H1 (cell line): ENCODE data around the gene HM13. TPM values are rescaled to one million over a fixed set of nuclear protein-coding genes. Genes with fewer than 3 reads are reported as not detected.
A peak's percentile ranks its signal among the peaks of the same experiment; 100 is the strongest.

ENCODE experiments used
- CTCF ChIA-PET: fragments of 300-600 bp; sonication (Branson Sonifier 250); formaldehyde crosslinking; loops from one replicate; lab custom pipeline; 2021; ENCODE audit not compliant: partially characterized antibody; lab: Charles Lee
- POLR2A ChIA-PET: fragments of 300-600 bp; sonication (Branson Sonifier 250); formaldehyde crosslinking; loops from one replicate; lab custom pipeline; 2021; ENCODE audit warnings: inconsistent platforms; ENCODE audit not compliant: partially characterized antibody; lab: Charles Lee
- DNase-seq, 2 experiments: peaks; one replicate each; pipeline versions ENCODE4 v3.0.0 to v3.0.0-alpha.2; 2010 to 2022; ENCODE audit warnings: low spot score in 2 of 2, low read depth in 1 of 2, mixed read lengths in 1 of 2
- FAIRE-seq: peaks from 2 replicates; lab custom pipeline; 2011; peaks lifted over from hg19 to GRCh38; lab: Jason Lieb, UNC
- H2AFZ ChIP-seq: 2 replicates; pipeline ENCODE4 v1.8.1; 2012; ENCODE audit warnings: low read length, inconsistent platforms
- H2AK5ac ChIP-seq: 2 replicates; pipeline ENCODE4 v1.6.1; 2013; ENCODE audit warnings: low read depth, low read length
- H2BK120ac ChIP-seq: replicated peaks from 2 replicates; pipeline ENCODE3; 2013; ENCODE audit warnings: low read depth, low read length, inconsistent platforms
- H2BK12ac ChIP-seq: 2 replicates; pipeline ENCODE4 v1.6.1; 2013; ENCODE audit warnings: low read depth, low read length
- H2BK15ac ChIP-seq: 2 replicates; pipeline ENCODE4 v1.6.1; 2013; ENCODE audit warnings: low read length
- H2BK20ac ChIP-seq: 2 replicates; pipeline ENCODE4 v1.6.1; 2013; ENCODE audit warnings: low read length
- H2BK5ac ChIP-seq: 2 replicates; pipeline ENCODE4 v1.6.1; 2013; ENCODE audit warnings: low read depth, low read length
- H3K14ac ChIP-seq: 2 replicates; pipeline ENCODE4 v1.6.1; 2013; ENCODE audit warnings: inconsistent platforms; ENCODE audit not compliant: insufficient read length
- H3K18ac ChIP-seq: 2 replicates; pipeline ENCODE4 v1.6.1; 2013; ENCODE audit warnings: low read length; ENCODE audit errors: extremely low read depth
- H3K23ac ChIP-seq: 2 replicates; pipeline ENCODE4 v1.6.1; 2013; ENCODE audit warnings: inconsistent platforms; ENCODE audit not compliant: insufficient read length
- H3K23me2 ChIP-seq: 2 replicates; pipeline ENCODE4 v1.6.1; 2013; ENCODE audit warnings: low read depth, low read length
- H3K27ac ChIP-seq: 2 replicates; pipeline ENCODE4 v1.6.1; 2011; ENCODE audit warnings: low read depth, low read length, inconsistent platforms
- H3K27me3 ChIP-seq, 4 experiments: replicated peaks in 1 of 4; 1 replicate in 1 of 4; 2 replicates in 3 of 4; pipeline versions ENCODE4 v1.6.1 to v1.8.1; 2011 to 2013; ENCODE audit warnings: low read length in 3 of 4, mild to moderate bottlenecking in 3 of 4, inconsistent platforms in 2 of 4, mixed read lengths in 2 of 4, moderate library complexity in 1 of 4; ENCODE audit not compliant: control insufficient read depth in 3 of 4, insufficient read depth in 3 of 4; ENCODE audit errors: extremely low read depth in 1 of 4
- H3K36me3 ChIP-seq, 4 experiments: 2 replicates each; pipeline versions ENCODE4 v1.6.1 to v1.8.1; 2011 to 2013; ENCODE audit warnings: mild to moderate bottlenecking in 4 of 4, low read length in 3 of 4, moderate library complexity in 2 of 4, control low read depth in 1 of 4, inconsistent platforms in 1 of 4; ENCODE audit not compliant: insufficient read depth in 4 of 4, control insufficient read depth in 2 of 4
- H3K4ac ChIP-seq: replicated peaks from 2 replicates; pipeline ENCODE3; 2013; ENCODE audit warnings: low read length, low read depth, mixed read lengths, inconsistent platforms; ENCODE audit not compliant: insufficient read length
- H3K4me1 ChIP-seq, 4 experiments: replicated peaks in 1 of 4; 1 replicate in 1 of 4; 2 replicates in 3 of 4; pipeline versions ENCODE4 v1.6.1 to v1.8.1; 2011 to 2013; ENCODE audit warnings: low read length in 3 of 4, inconsistent platforms in 2 of 4, mixed read lengths in 1 of 4; ENCODE audit not compliant: insufficient read depth in 4 of 4, control insufficient read depth in 3 of 4
- H3K4me2 ChIP-seq, 2 experiments: 2 replicates each; pipeline versions ENCODE4 v1.6.1 to v1.8.1; 2011 to 2013; ENCODE audit warnings: low read depth in 2 of 2, low read length in 2 of 2, control low read depth in 1 of 2, inconsistent platforms in 1 of 2, mild to moderate bottlenecking in 1 of 2; ENCODE audit not compliant: insufficient read depth in 1 of 2
- H3K4me3 ChIP-seq, 4 experiments: fragments of 200-600, 300-600 bp in 1 of 4; sonication (generic), shearing (Covaris generic), sonication (Bioruptor Twin) in 1 of 4; 2 replicates each; pipeline versions ENCODE4 v1.5.1 to v1.8.1; 2011 to 2016; ENCODE audit warnings: low read length in 4 of 4, low read depth in 3 of 4, control low read depth in 2 of 4, inconsistent platforms in 2 of 4, mild to moderate bottlenecking in 2 of 4, mixed read lengths in 1 of 4, moderate library complexity in 1 of 4; ENCODE audit not compliant: insufficient read depth in 2 of 4; ENCODE audit errors: extremely low read depth in 1 of 4
- H3K56ac ChIP-seq: replicated peaks from 2 replicates; pipeline ENCODE3; 2013; ENCODE audit warnings: low read depth, mild to moderate bottlenecking, mixed read lengths, low read length, inconsistent platforms; ENCODE audit not compliant: insufficient read length
- H3K79me1 ChIP-seq: 2 replicates; pipeline ENCODE4 v1.6.1; 2013; ENCODE audit warnings: low read depth, low read length, control low read depth
- H3K79me2 ChIP-seq, 2 experiments: 2 replicates each; pipeline versions ENCODE4 v1.6.1 to v1.8.1; 2012 to 2013; ENCODE audit warnings: low read length in 2 of 2, mild to moderate bottlenecking in 2 of 2, inconsistent platforms in 1 of 2; ENCODE audit not compliant: insufficient read depth in 2 of 2, control insufficient read depth in 1 of 2
- H3K9ac ChIP-seq, 4 experiments: replicated peaks in 1 of 4; 1 replicate in 1 of 4; 2 replicates in 3 of 4; pipeline versions ENCODE4 v1.6.1 to v1.8.1; 2011 to 2013; ENCODE audit warnings: low read depth in 3 of 4, low read length in 3 of 4, control low read depth in 2 of 4, mild to moderate bottlenecking in 2 of 4, moderate library complexity in 2 of 4, inconsistent platforms in 1 of 4; ENCODE audit errors: extremely low read depth in 1 of 4
- H3K9me3 ChIP-seq, 2 experiments: 2 replicates each; pipeline versions ENCODE4 v1.6.1 to v1.8.1; 2012 to 2013; ENCODE audit warnings: mild to moderate bottlenecking in 2 of 2, moderate library complexity in 2 of 2, control low read depth in 1 of 2, inconsistent platforms in 1 of 2, low read depth in 1 of 2, low read length in 1 of 2, mixed read lengths in 1 of 2; ENCODE audit not compliant: insufficient read depth in 2 of 2
- H4K20me1 ChIP-seq, 2 experiments: replicated peaks in 1 of 2; 2 replicates each; pipeline versions ENCODE3 to v1.8.1; 2011 to 2013; ENCODE audit warnings: inconsistent platforms in 2 of 2, low read length in 2 of 2, mild to moderate bottlenecking in 1 of 2; ENCODE audit not compliant: insufficient read depth in 2 of 2, control insufficient read depth in 1 of 2
- H4K5ac ChIP-seq: 2 replicates; pipeline ENCODE4 v1.6.1; 2013; ENCODE audit warnings: low read length, low read depth, mixed read lengths, inconsistent platforms; ENCODE audit not compliant: insufficient read length
- H4K8ac ChIP-seq: 2 replicates; pipeline ENCODE4 v1.8.0; 2013; ENCODE audit warnings: mild to moderate bottlenecking, moderate library complexity, low read length, inconsistent platforms; ENCODE audit not compliant: insufficient read depth; ENCODE audit errors: extremely low read depth
- H4K91ac ChIP-seq: replicated peaks from 2 replicates; pipeline ENCODE3; 2013; ENCODE audit warnings: low read length, mixed read lengths, inconsistent platforms; ENCODE audit not compliant: insufficient read length
- BRCA1 ChIP-seq: IDR thresholded peaks from 2 replicates; pipeline ENCODE4 v1.6.1; 2012; ENCODE audit warnings: low read depth, low read length, improper control_type of control experiment
- FOSL1 ChIP-seq: IDR thresholded peaks from 2 replicates; pipeline ENCODE4 v1.6.1; 2011; ENCODE audit warnings: mild to moderate bottlenecking, low read depth, low read length, moderate library complexity; ENCODE audit not compliant: insufficient read depth
- WGBS, 2 experiments: shearing (Covaris generic) in 1 of 2; methylation state at CpG; one replicate each; pipeline versions ENCODE4 v1.1.6 to v1.1.7; 2013 to 2015; ENCODE audit warnings: low lambda C conversion rate in 2 of 2, mixed read lengths in 2 of 2, inconsistent platforms in 1 of 2, low coverage in 1 of 2, missing lambda C conversion rate in 1 of 2; ENCODE audit not compliant: insufficient replicate concordance in 2 of 2, insufficient coverage in 1 of 2, insufficient read length in 1 of 2; ENCODE audit errors: extremely low coverage in 1 of 2, missing lambda C conversion rate in 1 of 2; 5-methylcytosine and 5-hydroxymethylcytosine counted together
- polyA plus RNA-seq, 7 experiments: library from polyadenylated mRNA; depleted of rRNA in 3 of 7; stranded (reverse) in 5 of 7; unstranded in 2 of 7; fragments of >200 nt in 5 of 7; fragments of 200-250 nt in 2 of 7; gene quantifications; 1 replicate in 5 of 7; 2 replicates in 1 of 7; 4 replicates in 1 of 7; pipeline versions ENCODE4 v1.2.1 to v1.2.3, GENCODE V29; 2011 to 2013; ENCODE audit warnings: missing spikeins in 2 of 7, mixed read lengths in 2 of 7
- total RNA-seq: library from RNA; stranded (reverse); fragmentation: NEBNext Ultra II Directional; extraction: Animal tissue kit (Norgen Biotek cat#: 25700); gene quantifications from 2 replicates; pipeline ENCODE4 v1.2.1, GENCODE V29; 2021
- TF ChIP-seq, protein P1 (sequence below): IDR thresholded peaks from 2 replicates; pipeline ENCODE4 v1.6.1; 2011; ENCODE audit warnings: low read depth, mild to moderate bottlenecking, low read length; ENCODE audit not compliant: insufficient read depth

The HM13 gene
- total and polyA plus RNA-seq, 2 of the 8 experiments (the other 6 are each of a cell fraction or from before 2014, with no cell fraction given) = 118 to 183 TPM

DNA sequence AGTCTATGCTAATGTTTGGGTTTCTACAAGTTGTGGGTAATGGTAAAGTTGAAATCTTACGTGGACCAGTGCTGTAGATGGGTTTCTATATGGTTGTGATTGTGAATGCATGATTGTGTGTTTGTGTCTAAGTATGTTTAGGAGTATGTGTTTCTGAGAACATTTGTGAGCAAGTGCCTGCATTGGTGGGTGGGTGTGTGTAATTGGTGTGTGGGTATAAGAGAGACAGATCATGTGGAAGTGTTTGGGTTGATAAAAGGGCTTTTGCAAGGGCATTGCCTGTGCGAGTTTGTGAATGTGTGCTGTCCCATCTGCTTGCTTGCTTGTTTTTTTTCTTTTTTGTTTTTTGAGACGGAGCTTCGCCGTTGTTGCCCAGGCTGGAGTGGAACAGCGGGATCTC is 65.0 kb downstream of the HM13 start:
- no peak overlapping the region for H3K4me3 ChIP-seq
- peak overlapping the region; percentile 64; the same call in 1 of the 2 replicates for H3K18ac ChIP-seq
- WGBS, 2 experiments = 95% methylated on average over 6 of the region's 6 CpGs; no CpG with 5 or more reads in 1 of the 2 experiments
- H3K27me3 ChIP-seq = no peaks in the 10 kb centered on the region
- H3K4me2 ChIP-seq = no peak overlapping the region
- peak overlapping the region; percentile 60; the same call in 1 of the 2 replicates for H2BK12ac ChIP-seq
- H2AK5ac ChIP-seq = peak overlapping the region; percentile 56
- DNase-seq (no peak), FAIRE-seq (no peak)
- no peak overlapping the region for H4K91ac ChIP-seq
- no peak overlapping the region for H4K8ac ChIP-seq
- H2BK15ac ChIP-seq = 0 out of 2 replicates have a peak overlapping the region, but pooled peaks have one; percentile 9
- H3K14ac ChIP-seq = no peak overlapping the region
- H3K23me2 ChIP-seq = no peaks in the 10 kb centered on the region; the same call in 1 of the 2 replicates
- H2AFZ ChIP-seq = no peak overlapping the region
- TF ChIP-seq BRCA1 = no peak
- TF ChIP-seq, protein P1, sequence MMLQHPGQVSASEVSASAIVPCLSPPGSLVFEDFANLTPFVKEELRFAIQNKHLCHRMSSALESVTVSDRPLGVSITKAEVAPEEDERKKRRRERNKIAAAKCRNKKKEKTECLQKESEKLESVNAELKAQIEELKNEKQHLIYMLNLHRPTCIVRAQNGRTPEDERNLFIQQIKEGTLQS = no peak
- TF ChIP-seq FOSL1 = no peak
- H3K9ac ChIP-seq = no peak overlapping the region
- peak overlapping the region; percentile 11 for H3K4ac ChIP-seq
- CTCF ChIA-PET = interaction anchor here (1.2 to 30.5 kb wide), 4 partner anchors 11 to 78 kb away, joined by 3 to 1559 read pairs (median 42); partner anchors contain the start of gene ID1
- H3K36me3 ChIP-seq = no peaks in the 10 kb centered on the region
- peaks cover 9 to 15% (median 10%) of the 10 kb centered on the region in 4 experiments for H3K4me1 ChIP-seq
- no peaks in the 10 kb centered on the region for H4K20me1 ChIP-seq
- POLR2A ChIA-PET = interaction anchor here (1.8 to 24.3 kb wide), 4 partner anchors 7 to 28 kb away, joined by 8 to 1033 read pairs (median 57); partner anchors contain the start of gene ID1
- H4K5ac ChIP-seq = no peak overlapping the region
- no peak overlapping the region for H3K27ac ChIP-seq
- H3K79me1 ChIP-seq = no peaks in the 10 kb centered on the region
- H3K23ac ChIP-seq = no peak overlapping the region
- H2BK20ac ChIP-seq = peak overlapping the region; percentile 74
- no peak overlapping the region for H2BK120ac ChIP-seq
- H3K9me3 ChIP-seq = no peaks in the 10 kb centered on the region
- no peak overlapping the region for H2BK5ac ChIP-seq
- H3K56ac ChIP-seq = no peak overlapping the region
- H3K79me2 ChIP-seq = no peaks in the 10 kb centered on the region
